GM18519 (cell line): Measurements from ENCODE around the gene SRI.
A peak's percentile ranks its signal among the peaks of the same experiment; 100 is the strongest.

Experiments used
- ATAC-seq: cut with Tn5 transposase; IDR thresholded peaks from one replicate; pipeline ENCODE4 v1.9.1; 2021; ENCODE audit warnings: mild to moderate bottlenecking, moderate library complexity; ENCODE audit not compliant: unreplicated experiment, low FRiP score

Gene SRI

GRCh38 chr7:88226886-88227516, 7.2 kb upstream of the SRI start:
- ATAC-seq: no peak

GRCh38 chr7:88226201-88226600, 6.4 kb upstream of the SRI start:
- no peak for ATAC-seq

GRCh38 chr7:88224601-88225275, 4.9 kb upstream of the SRI start:
- ATAC-seq: no peak

- no peak for ATAC-seq
Measured at GRCh38 chr7:88223265-88223664, 3.4 kb upstream of the SRI start.

GRCh38 chr7:88218836-88219605, 817 bp downstream of the SRI start:
- no peak for ATAC-seq

- no peak for ATAC-seq
Measured at GRCh38 chr7:88218429-88218745, 1.5 kb downstream of the SRI start.

GRCh38 chr7:88217675-88218428, 2.0 kb downstream of the SRI start:
- peak; percentile 72 for ATAC-seq

- no peak for ATAC-seq
Measured at GRCh38 chr7:88216276-88216675, 3.6 kb downstream of the SRI start.

- ATAC-seq: no peak
Measured at GRCh38 chr7:88215295-88215694, 4.5 kb downstream of the SRI start.

- no peak for ATAC-seq
Measured at GRCh38 chr7:88214456-88214855, 5.4 kb downstream of the SRI start.

GRCh38 chr7:88212918-88213317, 6.9 kb downstream of the SRI start:
- ATAC-seq: no peak

- ATAC-seq: no peak
Measured at GRCh38 chr7:88208521-88208920, 11.3 kb downstream of the SRI start.

GRCh38 chr7:88206254-88206653, 13.6 kb downstream of the SRI start:
- no peak for ATAC-seq

GRCh38 chr7:88205179-88205578, 14.7 kb downstream of the SRI start:
- ATAC-seq: no peak

GRCh38 chr7:88204525-88205110, 15.2 kb downstream of the SRI start:
- no peak for ATAC-seq

- ATAC-seq: no peak
Measured at GRCh38 chr7:88203401-88203800, 16.4 kb downstream of the SRI start.

- ATAC-seq: no peak
Measured at GRCh38 chr7:88202799-88203198, 17.0 kb downstream of the SRI start.

- no peak for ATAC-seq
Measured at GRCh38 chr7:88202278-88202677, 17.6 kb downstream of the SRI start.

GRCh38 chr7:88201305-88201704, 18.5 kb downstream of the SRI start:
- no peak for ATAC-seq

- ATAC-seq: no peak
Measured at GRCh38 chr7:88200789-88201188, 19.0 kb downstream of the SRI start.

GRCh38 chr7:88200261-88200660, 19.6 kb downstream of the SRI start:
- ATAC-seq: no peak
